ENCODE data around the gene HHLA2.
"Not testable (repeated sequence)": the region's sequence is repeated elsewhere in the genome, so short reads cannot be mapped to it uniquely, and the experiment has no call there.

HHLA2 gene

GRCh38 chr3:108296239-108296638 is at the start of gene HHLA2:
HHLA2 (plus strand) TSS chr3:108296548; CDS start chr3:108351814, 55,266 bp downstream.
- DNase-seq = peak; percentile 60

- peak; percentile 61 for DNase-seq
Measured at GRCh38 chr3:108250626-108251025, 45.7 kb upstream of the HHLA2 start.

GRCh38 chr3:108251265-108251664 is 45.1 kb upstream of the HHLA2 start:
- DNase-seq = no peak

DNA sequence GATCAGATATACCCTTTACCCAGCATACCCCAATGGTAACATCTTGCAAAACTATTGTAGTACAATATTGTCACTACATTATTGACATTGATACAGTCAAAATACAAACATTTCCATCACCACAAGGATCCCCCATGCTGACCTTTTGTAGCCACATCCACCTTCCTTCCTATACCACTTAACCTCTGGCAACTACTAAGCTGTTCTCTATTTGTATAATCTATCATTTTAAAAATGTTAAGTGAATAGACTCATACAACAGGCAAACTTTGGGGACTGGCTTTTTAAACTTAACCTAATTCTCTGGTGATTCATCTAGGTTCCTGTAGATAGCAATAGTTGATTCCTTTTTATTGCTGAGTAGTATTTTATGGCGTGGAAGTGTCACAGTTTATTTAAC is 44.5 kb upstream of the HHLA2 start:
- no peak for DNase-seq

- DNase-seq = no peak
Measured at GRCh38 chr3:108255131-108255530, 41.2 kb upstream of the HHLA2 start.

DNA sequence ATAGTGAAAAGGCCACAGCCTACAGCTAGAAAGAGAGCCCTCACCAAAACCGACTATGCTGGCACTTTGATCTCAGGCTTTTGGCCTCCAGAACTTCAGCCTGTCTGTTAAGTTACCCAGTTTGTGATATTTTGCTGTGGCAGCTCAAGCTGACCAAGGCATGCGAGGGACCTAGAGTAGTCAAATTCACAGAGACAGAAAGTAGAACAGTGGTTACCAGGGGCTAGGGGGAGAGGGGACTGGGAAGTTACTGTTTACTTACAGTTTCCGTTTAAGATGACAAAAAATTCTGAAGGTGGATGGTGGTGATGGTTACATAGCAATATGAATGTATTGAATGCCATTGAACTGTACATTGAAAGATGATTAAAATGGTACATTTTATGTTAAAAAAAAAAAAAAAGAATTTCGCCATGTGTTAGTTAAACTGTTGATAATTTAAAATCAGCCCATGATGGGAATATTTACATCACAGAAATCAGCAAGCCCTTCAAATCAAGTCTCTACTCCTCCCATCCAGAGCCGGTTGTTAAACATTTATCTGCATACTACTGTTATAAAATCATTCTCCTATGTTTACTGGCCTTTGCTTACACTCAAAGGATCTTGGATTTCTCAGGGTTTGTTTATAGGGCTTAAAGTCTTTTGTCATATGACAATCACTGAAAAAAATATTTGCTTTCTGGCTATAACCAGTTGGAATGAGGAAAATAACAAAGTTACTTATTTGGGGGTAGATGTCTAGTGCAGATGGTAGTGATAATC is 31.6 kb upstream of the HHLA2 start:
- not testable (repeated sequence) for DNase-seq

- not testable (repeated sequence) for DNase-seq
Measured at GRCh38 chr3:108268235-108268634, 28.1 kb upstream of the HHLA2 start.

DNA sequence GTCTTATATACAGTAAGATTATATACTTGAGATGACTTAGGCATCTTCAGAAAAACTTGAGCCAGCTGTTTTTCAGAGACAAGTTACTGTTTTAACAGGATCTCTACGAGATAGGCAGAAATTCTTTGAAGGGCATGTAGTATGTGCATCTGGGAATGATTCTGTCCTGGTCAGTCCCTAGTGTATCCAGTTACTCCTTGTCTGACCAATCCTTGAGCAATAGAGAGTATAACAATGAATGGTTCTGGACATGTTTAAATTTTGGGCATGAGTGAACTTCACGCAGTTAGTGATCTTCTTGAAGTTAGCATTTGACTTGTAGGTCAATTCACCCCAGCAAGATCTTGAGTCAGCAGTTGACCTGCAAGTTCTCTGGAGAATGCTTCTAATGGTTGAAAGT is 24.7 kb upstream of the HHLA2 start:
- DNase-seq = no peak

GRCh38 chr3:108279066-108279465 is 17.3 kb upstream of the HHLA2 start:
- not testable (repeated sequence) for DNase-seq

DNA sequence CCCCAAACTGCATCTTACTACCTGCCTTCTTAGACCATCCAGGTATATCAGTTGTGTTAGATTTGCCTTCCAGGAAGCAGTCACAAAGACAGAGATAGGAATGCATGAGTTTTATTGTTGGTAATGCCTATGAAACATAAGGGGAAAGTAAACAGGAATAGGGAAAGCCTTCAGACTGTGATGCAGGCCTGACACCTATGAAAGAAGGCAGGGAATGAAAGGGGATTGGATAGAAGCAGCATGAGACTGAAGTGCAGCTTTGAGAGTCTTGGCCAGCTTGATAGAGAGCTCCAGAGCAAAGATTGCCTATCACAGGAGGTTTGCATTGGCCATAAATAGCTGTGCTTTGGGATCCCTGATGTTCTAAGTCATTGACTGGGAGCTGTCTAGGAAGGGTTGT is 15.9 kb upstream of the HHLA2 start:
- DNase-seq = no peak

- DNase-seq = no peak
Measured at GRCh38 chr3:108281670-108282069, 14.7 kb upstream of the HHLA2 start.

DNA sequence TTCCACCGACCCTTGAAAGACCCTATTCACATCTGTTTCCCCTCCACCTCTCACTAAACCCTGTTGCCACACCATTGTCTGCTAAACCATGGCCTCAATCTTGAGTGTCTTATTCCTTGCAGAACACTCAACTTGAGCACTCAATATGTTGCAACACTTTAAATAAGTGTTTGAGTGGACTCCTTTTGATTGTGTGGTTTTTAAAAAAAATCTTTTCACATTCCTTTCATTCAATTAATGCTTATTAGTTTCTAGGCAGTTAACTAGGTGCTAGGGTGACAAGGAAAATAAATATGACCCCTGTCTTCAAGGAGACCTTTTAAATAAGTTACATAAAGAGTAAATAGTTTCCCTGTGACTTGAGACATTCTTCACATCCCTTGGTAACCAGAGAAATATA is 13.3 kb upstream of the HHLA2 start:
- DNase-seq = no peak

DNA sequence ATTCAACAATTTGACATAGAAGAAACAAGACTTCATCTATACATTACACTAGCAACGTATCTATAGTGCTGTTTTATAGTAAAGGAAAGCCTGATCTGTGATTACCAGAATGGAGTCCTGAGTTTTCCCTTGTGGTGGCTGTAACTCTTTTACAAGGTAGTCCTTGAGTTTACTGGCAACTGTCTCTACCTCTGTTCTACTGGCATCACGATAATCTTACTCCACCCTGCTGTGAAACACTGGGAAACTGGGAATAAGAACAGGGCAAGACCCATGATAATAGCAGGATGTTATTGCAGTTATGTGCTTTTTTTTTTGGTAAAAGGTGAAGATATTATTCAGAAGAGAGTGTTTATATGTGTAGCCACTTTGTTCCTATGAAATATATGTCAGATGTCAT is 12.4 kb upstream of the HHLA2 start:
- DNase-seq = no peak

GRCh38 chr3:108285176-108285575 is 11.2 kb upstream of the HHLA2 start:
- no peak for DNase-seq

GRCh38 chr3:108287146-108287545 is 9.2 kb upstream of the HHLA2 start:
- DNase-seq = no peak

DNA sequence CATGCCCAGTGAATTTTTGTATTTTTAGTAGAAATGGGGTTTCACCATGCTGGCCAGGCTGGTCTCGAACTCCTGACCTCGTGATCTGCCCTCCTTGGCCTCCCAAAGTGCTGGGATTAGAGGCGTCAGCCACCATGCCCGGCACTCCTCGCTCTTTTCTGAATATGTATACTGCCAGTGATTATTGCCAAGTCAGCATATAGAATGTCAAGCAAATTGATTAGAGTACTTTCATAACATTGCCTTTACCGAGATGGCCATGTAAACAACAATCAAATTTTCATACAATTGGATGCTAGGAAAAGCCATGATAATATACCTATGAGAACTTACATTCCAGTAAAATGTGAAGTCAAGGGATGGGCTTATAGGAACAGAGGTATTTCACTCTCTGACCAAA is 8.2 kb upstream of the HHLA2 start:
- DNase-seq = not testable (repeated sequence)

DNA sequence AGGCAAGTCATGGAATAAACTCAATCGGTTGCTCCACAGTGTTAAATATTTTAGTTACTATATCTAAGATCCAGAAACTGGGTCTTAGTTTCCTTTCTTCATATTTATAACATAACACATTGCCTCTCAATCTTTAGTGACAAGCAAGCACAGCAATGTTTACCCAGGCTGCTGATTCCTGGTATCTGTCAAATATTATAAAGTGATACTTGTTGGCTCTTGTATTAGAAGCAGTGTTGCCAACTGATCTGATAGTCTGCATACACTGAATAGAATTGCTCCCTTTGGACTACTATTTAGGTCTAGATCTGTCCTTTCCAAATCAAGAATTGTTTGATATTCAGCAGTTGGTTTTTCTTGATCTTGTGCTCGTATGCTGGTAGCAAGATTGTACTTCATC is 7.2 kb upstream of the HHLA2 start:
- DNase-seq = no peak

GRCh38 chr3:108292450-108292849 is 3.9 kb upstream of the HHLA2 start:
- no peak for DNase-seq

DNA sequence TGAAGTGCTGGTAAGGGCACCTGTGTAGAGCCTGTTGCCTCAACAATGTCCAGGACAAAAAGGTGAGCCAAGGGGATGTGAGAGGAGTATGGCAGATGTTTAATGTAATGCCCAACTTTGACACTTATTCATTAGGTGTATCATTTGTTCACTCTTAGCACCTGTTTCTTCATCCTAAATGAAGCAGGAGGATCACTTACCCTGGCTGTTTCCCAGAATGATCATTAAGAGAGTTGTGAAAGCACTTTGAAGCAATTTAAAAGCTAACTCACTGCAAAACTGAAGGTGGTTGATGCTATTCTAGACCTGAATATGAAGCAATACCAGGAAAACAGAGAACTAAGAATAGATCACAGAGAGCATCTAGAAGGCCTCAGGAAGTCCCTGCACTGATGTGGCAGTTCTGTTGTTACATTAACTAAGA is 3.4 kb upstream of the HHLA2 start:
- no peak for DNase-seq

- DNase-seq = no peak
Measured at GRCh38 chr3:108293858-108294257, 2.5 kb upstream of the HHLA2 start.

DNA sequence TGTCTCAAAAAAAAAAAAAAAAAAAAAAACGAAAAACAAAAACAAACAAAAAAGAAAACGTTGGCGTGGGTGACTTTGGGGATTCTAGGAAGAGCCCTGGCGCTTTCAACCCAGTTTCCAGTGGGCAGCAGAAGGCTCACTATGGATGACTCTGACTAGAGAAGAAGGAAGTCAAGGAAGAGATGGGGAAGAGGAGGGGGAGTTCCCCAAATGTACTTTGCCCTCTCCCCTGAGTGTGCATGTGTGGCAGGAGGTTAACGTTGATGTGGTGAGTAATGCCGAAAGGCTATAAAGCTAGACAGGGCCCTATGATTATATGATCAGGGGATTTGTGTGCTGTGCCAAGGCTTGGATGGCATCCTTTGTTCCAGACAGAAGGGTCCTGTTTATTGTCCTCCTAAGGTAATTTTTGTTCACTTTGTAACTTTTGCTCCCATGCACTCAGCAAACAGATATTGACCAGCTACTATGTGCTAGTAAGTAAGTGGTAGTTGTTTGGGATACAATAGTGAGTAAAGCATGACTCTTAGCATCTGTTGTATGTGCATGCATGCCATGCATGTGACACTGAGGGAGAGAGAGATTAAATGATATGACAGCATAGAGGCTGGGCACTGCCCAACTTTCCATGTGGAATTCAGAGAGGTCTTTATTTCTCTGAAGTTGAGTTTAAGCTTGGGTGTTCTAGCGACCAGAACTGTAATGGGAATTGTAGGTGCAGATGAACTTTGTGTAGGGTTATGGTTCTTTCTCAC is 750 bp upstream of the HHLA2 start:
- no peak for DNase-seq

- DNase-seq = no peak
Measured at GRCh38 chr3:108297647-108298046, 1.3 kb downstream of the HHLA2 start.

DNA sequence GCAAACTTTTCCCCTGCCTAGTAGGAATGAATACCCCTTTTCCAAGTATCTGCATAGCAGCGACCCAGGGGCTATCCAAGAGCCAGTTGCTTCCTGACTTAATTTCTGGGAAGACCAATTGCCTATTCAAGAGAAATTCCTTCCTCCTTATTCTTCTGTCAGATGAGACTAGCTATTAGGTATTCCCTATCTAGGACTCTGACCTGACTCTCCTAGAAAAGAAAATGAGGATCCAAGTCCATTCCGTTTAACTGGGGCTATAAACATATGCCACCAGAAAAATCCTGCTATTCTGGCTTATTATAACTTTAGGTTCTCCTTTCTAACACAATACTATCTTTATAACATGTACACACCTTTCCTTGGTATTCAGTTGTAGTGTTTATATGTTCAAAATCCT is 1.7 kb downstream of the HHLA2 start:
- DNase-seq = no peak

DNA sequence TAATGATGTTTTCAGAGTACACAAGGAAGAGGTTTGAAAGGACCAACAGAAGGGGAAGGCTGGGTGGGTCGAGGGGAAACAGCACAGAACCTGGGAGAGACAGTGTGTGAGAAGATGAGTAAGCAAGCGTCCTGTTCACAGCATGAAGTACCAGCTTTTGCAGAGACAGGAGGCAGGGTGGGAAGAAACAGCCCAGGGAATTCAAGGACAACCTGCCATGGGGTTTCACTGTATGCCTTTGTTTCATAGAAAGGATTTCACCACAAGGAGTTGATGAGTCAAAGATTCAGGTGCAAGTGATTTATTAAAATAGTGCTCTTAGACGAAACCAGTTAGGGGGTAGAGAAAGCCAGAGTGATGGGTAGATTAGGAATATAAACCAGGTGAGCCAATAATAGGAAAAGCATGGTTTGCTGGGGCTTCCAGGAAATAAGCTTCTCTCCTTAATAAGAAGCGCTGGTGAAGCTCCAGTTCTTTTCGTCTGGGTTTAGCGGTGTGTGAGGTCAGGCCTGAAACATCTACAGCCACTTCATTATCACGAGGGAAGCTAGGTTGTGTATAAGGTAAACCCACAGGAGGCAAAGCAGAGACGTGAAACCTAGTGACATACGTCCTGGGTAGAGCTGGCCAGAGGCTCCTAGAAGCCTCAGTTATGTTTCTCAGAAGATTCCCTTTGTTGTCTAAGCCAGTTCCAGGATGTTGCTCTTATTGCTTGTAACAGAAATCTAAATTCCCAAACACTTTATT is 3.9 kb downstream of the HHLA2 start:
- no peak for DNase-seq
